Gastrocnemius medialis (tissue), 4 donors: ENCODE results near the gene DNAAF6.

Experiments used
- POLR2A ChIP-seq, 2 donors: fragments of 450-650 bp; IDR thresholded peaks; one replicate each; pipeline ENCODE4 v1.6.1; 2017; ENCODE audit warnings: antibody characterized with exemption in 2 of 2, mild to moderate bottlenecking in 2 of 2, moderate library complexity in 2 of 2
- TF ChIP-seq, protein P1 (sequence below), 5 experiments: fragments of 450-650 bp in 3 of 5; fragments of 200-600 bp in 2 of 5; sonication (generic) in 2 of 5; IDR thresholded peaks in 4 of 5; conservative IDR thresholded peaks in 1 of 5; 1 replicate in 4 of 5; 2 replicates in 1 of 5; pipeline ENCODE4 v1.5.1; 2016 to 2019; ENCODE audit warnings: antibody characterized with exemption in 5 of 5, mild to moderate bottlenecking in 3 of 5, moderate library complexity in 3 of 5

DNA sequence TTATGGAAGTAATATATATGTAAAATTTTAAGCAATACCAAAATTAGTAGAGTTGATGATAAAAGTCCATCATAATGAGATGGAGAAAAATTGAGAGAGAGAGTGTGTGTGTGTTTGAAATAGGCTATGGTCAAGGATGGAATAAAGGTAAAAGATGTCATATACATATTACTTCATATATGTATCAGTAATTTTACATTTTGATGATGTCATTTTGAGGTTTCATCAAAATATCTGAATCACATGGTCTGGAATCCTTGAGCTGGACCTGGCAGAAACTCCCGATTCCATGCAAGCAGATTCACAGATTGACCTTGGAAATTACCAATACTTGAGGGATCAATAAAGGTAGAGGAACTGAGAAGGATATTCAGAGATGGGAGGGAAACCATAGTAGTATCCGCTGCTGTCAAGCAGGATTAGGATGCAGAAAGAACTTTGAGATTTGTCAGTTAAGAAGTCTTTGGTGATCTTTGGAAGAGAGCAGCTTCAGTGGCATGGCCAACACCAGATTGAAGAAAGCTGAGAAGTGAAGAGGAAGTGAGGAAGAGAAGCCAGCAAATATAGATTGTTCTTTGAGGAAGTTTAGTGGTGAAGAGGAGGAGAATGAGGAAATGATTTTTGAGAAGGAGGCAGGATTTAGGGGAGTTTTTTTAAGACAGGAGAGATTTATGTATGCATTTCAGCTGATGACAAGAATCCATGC lies 21.5 kb downstream of the DNAAF6 start:
- no peak for TF ChIP-seq POLR2A (IDR thresholded peaks at IDR 0.05)
- TF ChIP-seq, protein P1, sequence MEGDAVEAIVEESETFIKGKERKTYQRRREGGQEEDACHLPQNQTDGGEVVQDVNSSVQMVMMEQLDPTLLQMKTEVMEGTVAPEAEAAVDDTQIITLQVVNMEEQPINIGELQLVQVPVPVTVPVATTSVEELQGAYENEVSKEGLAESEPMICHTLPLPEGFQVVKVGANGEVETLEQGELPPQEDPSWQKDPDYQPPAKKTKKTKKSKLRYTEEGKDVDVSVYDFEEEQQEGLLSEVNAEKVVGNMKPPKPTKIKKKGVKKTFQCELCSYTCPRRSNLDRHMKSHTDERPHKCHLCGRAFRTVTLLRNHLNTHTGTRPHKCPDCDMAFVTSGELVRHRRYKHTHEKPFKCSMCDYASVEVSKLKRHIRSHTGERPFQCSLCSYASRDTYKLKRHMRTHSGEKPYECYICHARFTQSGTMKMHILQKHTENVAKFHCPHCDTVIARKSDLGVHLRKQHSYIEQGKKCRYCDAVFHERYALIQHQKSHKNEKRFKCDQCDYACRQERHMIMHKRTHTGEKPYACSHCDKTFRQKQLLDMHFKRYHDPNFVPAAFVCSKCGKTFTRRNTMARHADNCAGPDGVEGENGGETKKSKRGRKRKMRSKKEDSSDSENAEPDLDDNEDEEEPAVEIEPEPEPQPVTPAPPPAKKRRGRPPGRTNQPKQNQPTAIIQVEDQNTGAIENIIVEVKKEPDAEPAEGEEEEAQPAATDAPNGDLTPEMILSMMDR (IDR thresholded peaks at IDR 0.05 in 4 of 5, conservative IDR thresholded peaks at IDR 0.05 in 1 of 5): no peak
